ENCODE results near the gene TUBGCP4. TPM values are rescaled to one million over a fixed set of nuclear protein-coding genes. Genes with fewer than 3 reads are reported as not detected.
A peak's percentile ranks its signal among the peaks of the same experiment; 100 is the strongest.

TUBGCP4 gene
- total and polyA plus RNA-seq, 9 of the 15 experiments (the other 6 are each of a cell fraction or from before 2014, with no cell fraction given) = 10.7 to 50.2 (median 29.6) TPM

- CTCF ChIA-PET (ENCODE audit: low intra/inter-chr PET ratio) = no interaction called here
- POLR2A ChIA-PET = interaction anchor here (0.6 to 1.4 kb wide), 7 partner anchors 8 to 37 kb away, joined by 3 to 6 read pairs (median 4); no protein-coding TSS in a partner anchor
- H3K27me3 ChIP-seq (ENCODE audit: control insufficient read depth in 2 of 2, insufficient read depth in 2 of 2, low read length in 2 of 2) = no peaks in the 10 kb centered on the region
- FAIRE-seq = peak; percentile 92
- H4K20me1 ChIP-seq (replicated peaks; ENCODE audit: control insufficient read depth, insufficient read depth, low read length) = no peaks in the 10 kb centered on the region
- H3K9me1 ChIP-seq (ENCODE audit: control insufficient read depth, insufficient read depth, low read length) = no peaks in the 10 kb centered on the region
- ATAC-seq = peak; percentile 91
- H3K36me3 ChIP-seq (ENCODE audit: control insufficient read depth, insufficient read depth, low read length) = peaks cover 86% of the 10 kb centered on the region
- peak; percentile 51 to 72 (median 65) for DNase-seq (ENCODE audit: extremely low read depth in 1 of 4, low spot score in 3 of 4)
- no TSS peak for BruUV-seq (replicated peaks)
- peak overlapping the region; percentile 61 for H3K27ac ChIP-seq (ENCODE audit: extremely low read depth, low read depth, low read length)
- no peak overlapping the region for H3K4me3 ChIP-seq
- H3K79me2 ChIP-seq (ENCODE audit: control insufficient read depth, insufficient read depth, low read length) = no peaks in the 10 kb centered on the region
- intact Hi-C loops (cut with micrococcal nuclease) (no loop called here), in situ Hi-C loops (cut with MboI) (no loop called here)
- H3K9ac ChIP-seq (ENCODE audit: insufficient read depth in 1 of 2, low read depth in 2 of 2, low read length in 2 of 2) = peak overlapping the region in 1 of 2 experiments; percentile 4; a peak in 2 of 4 replicates
- H2AFZ ChIP-seq (ENCODE audit: low read depth, low read length) = no peak overlapping the region
- peaks cover 0 to 26% of the 10 kb centered on the region in 2 experiments; a peak in 2 of 5 replicates for H3K4me1 ChIP-seq (replicated peaks in 1 of 2; ENCODE audit: control insufficient read depth in 2 of 2, insufficient read depth in 2 of 2, low read length in 2 of 2)
- peak overlapping the region; percentile 34; the same call in 1 of the 2 replicates for H3K4me2 ChIP-seq (ENCODE audit: insufficient read depth, low read length)
- H3K9me3 ChIP-seq (replicated peaks; ENCODE audit: control insufficient read depth, insufficient read depth, low read depth, low read length) = no peaks in the 10 kb centered on the region
- 7% methylated on average over 5 of the region's 5 CpGs for WGBS (ENCODE audit: insufficient coverage, low coverage, missing lambda C conversion rate)
- TF ChIP-seq MAFK (IDR thresholded peaks at IDR 0.05; ENCODE audit: low read length) = peak; percentile 87
- TF ChIP-seq SMARCC2 (IDR thresholded peaks at IDR 0.05; ENCODE audit: low read depth) = peak; percentile 53
- TF ChIP-seq, protein P1, sequence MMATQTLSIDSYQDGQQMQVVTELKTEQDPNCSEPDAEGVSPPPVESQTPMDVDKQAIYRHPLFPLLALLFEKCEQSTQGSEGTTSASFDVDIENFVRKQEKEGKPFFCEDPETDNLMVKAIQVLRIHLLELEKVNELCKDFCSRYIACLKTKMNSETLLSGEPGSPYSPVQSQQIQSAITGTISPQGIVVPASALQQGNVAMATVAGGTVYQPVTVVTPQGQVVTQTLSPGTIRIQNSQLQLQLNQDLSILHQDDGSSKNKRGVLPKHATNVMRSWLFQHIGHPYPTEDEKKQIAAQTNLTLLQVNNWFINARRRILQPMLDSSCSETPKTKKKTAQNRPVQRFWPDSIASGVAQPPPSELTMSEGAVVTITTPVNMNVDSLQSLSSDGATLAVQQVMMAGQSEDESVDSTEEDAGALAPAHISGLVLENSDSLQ (IDR thresholded peaks at IDR 0.05) = peak; percentile 32
- 0 out of 2 replicates have a peak, but pooled peaks have one; percentile 28 for TF ChIP-seq GATAD2B (IDR thresholded peaks at IDR 0.05; ENCODE audit: borderline replicate concordance)
- TF ChIP-seq CEBPG (CRISPR knock-in tag; IDR thresholded peaks at IDR 0.05) = no peak
- TF ChIP-seq CEBPG (tag; conservative IDR thresholded peaks at IDR 0.05 in 1 of 2, IDR thresholded peaks at IDR 0.05 in 1 of 2) = peak; percentile 11 to 68; a peak in 2 of 4 replicates
- peak; percentile 34; the same call in 1 of the 2 replicates for TF ChIP-seq TCF3 (CRISPR knock-in tag; IDR thresholded peaks at IDR 0.05)
- TF ChIP-seq E2F3 (CRISPR knock-in tag; IDR thresholded peaks at IDR 0.05) = no peak
- peak; percentile 17; the same call in 1 of the 2 replicates for TF ChIP-seq TEAD4 (IDR thresholded peaks at IDR 0.05; ENCODE audit: low read length)
- no peak for TF ChIP-seq TEAD4 (CRISPR knock-in tag; IDR thresholded peaks at IDR 0.05; ENCODE audit: borderline replicate concordance)
- peak; percentile 43; the same call in 1 of the 2 replicates for TF ChIP-seq BACH1 (tag; IDR thresholded peaks at IDR 0.05)
- no peak for TF ChIP-seq NR2C2 (CRISPR knock-in tag; IDR thresholded peaks at IDR 0.05)
- TF ChIP-seq NR2C2 (tag; IDR thresholded peaks at IDR 0.05) = peak; percentile 26; the same call in 1 of the 2 replicates
- peak; percentile 65 for TF ChIP-seq FOSL1 (tag; conservative IDR thresholded peaks at IDR 0.05)
- peak; percentile 81 for TF ChIP-seq DPF2 (IDR thresholded peaks at IDR 0.05)
- peak; percentile 91 for TF ChIP-seq C11orf30 (IDR thresholded peaks at IDR 0.05; ENCODE audit: low read depth)
- peak; percentile 54 for TF ChIP-seq CBFA2T3 (IDR thresholded peaks at IDR 0.05)
- peak; percentile 78 for TF ChIP-seq NFE2L1 (tag; IDR thresholded peaks at IDR 0.05; ENCODE audit: borderline replicate concordance, low read depth)
- peak; percentile 68 for TF ChIP-seq SMARCE1 (IDR thresholded peaks at IDR 0.05)
- TF ChIP-seq POLR3G (IDR thresholded peaks at IDR 0.05; ENCODE audit: extremely low read depth, insufficient read length, insufficient replicate concordance) = no peak
- TF ChIP-seq KLF6 (CRISPR knock-in tag; IDR thresholded peaks at IDR 0.05; ENCODE audit: borderline replicate concordance) = no peak
- no peak for TF ChIP-seq ILK (tag; IDR thresholded peaks at IDR 0.05; ENCODE audit: borderline replicate concordance, low read depth)
- no peak for TF ChIP-seq EZH2 (IDR thresholded peaks at IDR 0.05; ENCODE audit: borderline replicate concordance, low read depth, low read length)
- peak; percentile 69; the same call in 1 of the 2 replicates for TF ChIP-seq L3MBTL2 (IDR thresholded peaks at IDR 0.05)
- peak; percentile 85 for TF ChIP-seq CEBPB (tag; IDR thresholded peaks at IDR 0.05)
- TF ChIP-seq ARNT (IDR thresholded peaks at IDR 0.05) = peak in 1 of 2 experiments; percentile 36; a peak in 1 of 4 replicates
Observed at GRCh38 chr15:43410572-43411214, 39.8 kb downstream of the TUBGCP4 start.

All from K562 (cell line).